Measurements from ENCODE around the gene FRMD4B.

DNA sequence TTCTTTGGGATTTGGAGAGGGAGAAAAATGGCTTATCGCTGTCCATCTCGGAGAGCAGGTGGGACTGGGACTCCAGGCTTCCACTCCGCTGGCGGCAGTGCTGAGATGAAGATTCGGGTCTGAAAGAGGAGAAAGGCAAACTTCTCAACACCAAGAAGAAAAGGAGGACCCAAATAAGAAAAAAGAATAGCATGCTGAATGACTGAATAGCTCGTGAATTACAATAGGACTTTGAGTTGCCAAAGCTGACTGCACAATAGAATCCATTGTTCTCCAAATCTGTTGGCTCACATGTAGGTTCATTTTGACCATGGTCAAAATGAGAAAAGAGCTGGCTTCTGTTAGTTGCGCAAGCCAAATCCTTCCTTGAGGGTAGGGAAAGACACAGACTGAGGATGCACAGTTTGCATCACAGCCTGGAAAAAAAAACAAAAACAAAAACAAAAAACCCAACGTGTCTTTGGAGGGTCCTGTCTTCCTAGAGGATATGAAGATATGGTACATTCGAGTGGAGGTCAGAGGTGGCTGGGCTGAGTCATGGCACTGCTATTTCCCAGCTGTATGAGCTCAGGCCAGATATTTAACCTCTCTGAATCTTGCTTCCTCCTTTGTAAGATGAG lies 204.2 kb downstream of the FRMD4B start:
- TF ChIP-seq, protein P1, sequence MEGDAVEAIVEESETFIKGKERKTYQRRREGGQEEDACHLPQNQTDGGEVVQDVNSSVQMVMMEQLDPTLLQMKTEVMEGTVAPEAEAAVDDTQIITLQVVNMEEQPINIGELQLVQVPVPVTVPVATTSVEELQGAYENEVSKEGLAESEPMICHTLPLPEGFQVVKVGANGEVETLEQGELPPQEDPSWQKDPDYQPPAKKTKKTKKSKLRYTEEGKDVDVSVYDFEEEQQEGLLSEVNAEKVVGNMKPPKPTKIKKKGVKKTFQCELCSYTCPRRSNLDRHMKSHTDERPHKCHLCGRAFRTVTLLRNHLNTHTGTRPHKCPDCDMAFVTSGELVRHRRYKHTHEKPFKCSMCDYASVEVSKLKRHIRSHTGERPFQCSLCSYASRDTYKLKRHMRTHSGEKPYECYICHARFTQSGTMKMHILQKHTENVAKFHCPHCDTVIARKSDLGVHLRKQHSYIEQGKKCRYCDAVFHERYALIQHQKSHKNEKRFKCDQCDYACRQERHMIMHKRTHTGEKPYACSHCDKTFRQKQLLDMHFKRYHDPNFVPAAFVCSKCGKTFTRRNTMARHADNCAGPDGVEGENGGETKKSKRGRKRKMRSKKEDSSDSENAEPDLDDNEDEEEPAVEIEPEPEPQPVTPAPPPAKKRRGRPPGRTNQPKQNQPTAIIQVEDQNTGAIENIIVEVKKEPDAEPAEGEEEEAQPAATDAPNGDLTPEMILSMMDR (IDR thresholded peaks at IDR 0.05; ENCODE audit: borderline replicate concordance, extremely low read depth, low read length, poor library complexity, severe bottlenecking) = no peak
- TF ChIP-seq EZH2 (IDR thresholded peaks at IDR 0.05; ENCODE audit: borderline replicate concordance, low read depth, low read length, severe bottlenecking) = no peak

Measured in DND-41 (cell line).